ENCODE data around the gene CASP8AP2. TPM values are rescaled to one million over a fixed set of nuclear protein-coding genes. Genes with fewer than 3 reads are reported as not detected.

CASP8AP2 gene
- total and polyA plus RNA-seq, 2 donors (not counting 3 experiments of a cell fraction or from before 2014, with no cell fraction given): 4.7 to 22.0 TPM

- FAIRE-seq (peak; percentile 76), DNase-seq (ENCODE audit: low read depth, low spot score) (peak; percentile 60)
- no TSS peak for BruUV-seq (replicated peaks)
- Histone ChIP-seq H3K36me3 (ENCODE audit: control insufficient read depth in 2 of 2, extremely low read depth in 1 of 2, insufficient read depth in 2 of 2, low read length in 2 of 2) (no peaks in the 10 kb centered on the region), H2AFZ (ENCODE audit: low read depth, low read length) (peak overlapping the region; percentile 86), H3K9me3 (replicated peaks; ENCODE audit: control insufficient read depth, insufficient read depth, low read length) (no peaks in the 10 kb centered on the region), H3K9me1 (replicated peaks; ENCODE audit: control insufficient read depth, extremely low read depth, insufficient read depth, low read length) (no peaks in the 10 kb centered on the region), H3K27me3 (ENCODE audit: control insufficient read depth in 2 of 2, insufficient read depth in 2 of 2, low read length in 2 of 2) (no peaks in the 10 kb centered on the region), H3K4me1 (ENCODE audit: control insufficient read depth, extremely low read depth, insufficient read depth, low read length) (peaks cover 13% of the 10 kb centered on the region), H3K27ac (ENCODE audit: insufficient read depth, low read depth, low read length) (peak overlapping the region; percentile 11), H3K79me2 (ENCODE audit: control insufficient read depth, insufficient read depth, low read length) (peaks cover 52% of the 10 kb centered on the region), H3K9ac (replicated peaks; ENCODE audit: extremely low read depth, insufficient read depth, low read length) (peak overlapping the region; percentile 44), H4K20me1 (replicated peaks; ENCODE audit: control insufficient read depth, extremely low read depth, insufficient read depth, low read length) (no peaks in the 10 kb centered on the region), H3K4me3 (replicated peaks in 1 of 3; ENCODE audit: insufficient read depth in 1 of 3, low read depth in 1 of 3, low read length in 3 of 3) (peak overlapping the region; percentile 35 to 78 (median 67)), H3K4me2 (ENCODE audit: insufficient read depth, low read length) (peak overlapping the region; percentile 77)
- dilution Hi-C loops (cut with MboI; ENCODE audit: extremely low pct_ligation_motif_present, low sequenced_read_pairs) (no loop called here), intact Hi-C loops (cut with micrococcal nuclease) (loop anchor here (1.0 to 10.0 kb wide), 4 partner anchors 10 to 768 kb away; partner anchors contain the start of genes ANKRD6, CASP8AP2 and MAP3K7)
- POLR2A ChIA-PET: interaction anchor here (0.6 to 1.8 kb wide), 2 partner anchors 10 to 64 kb away, joined by 3 to 12 read pairs; partner anchors contain the start of gene CASP8AP2
- TF ChIP-seq GATA2 (IDR thresholded peaks at IDR 0.05; ENCODE audit: insufficient read depth, insufficient read length, low read depth, low read length) (no peak), POLR2A (IDR thresholded peaks at IDR 0.05; ENCODE audit: low read depth, low read length) (no peak), FOS (IDR thresholded peaks at IDR 0.05; ENCODE audit: borderline replicate concordance, insufficient read depth, low read length) (no peak), MYC (IDR thresholded peaks at IDR 0.05; ENCODE audit: low read depth, low read length) (no peak), MAX (IDR thresholded peaks at IDR 0.05; ENCODE audit: insufficient read depth, insufficient read length) (no peak), JUN (IDR thresholded peaks at IDR 0.05; ENCODE audit: borderline replicate concordance, insufficient read depth, insufficient read length, low read depth) (no peak), EZH2 (IDR thresholded peaks at IDR 0.05; ENCODE audit: borderline replicate concordance, low read depth, low read length, severe bottlenecking) (no peak), CTCF (IDR thresholded peaks at IDR 0.05; ENCODE audit: extremely low read depth in 1 of 2, insufficient read depth in 1 of 2, low read depth in 1 of 2, low read length in 2 of 2) (no peak), POLR2AphosphoS5 (IDR thresholded peaks at IDR 0.05; ENCODE audit: insufficient read depth, low read depth, low read length) (no peak)
- CTCF ChIA-PET: interaction anchor here (2.6 kb wide), 1 partner anchor 10 kb away, joined by 16 read pairs; the partner anchor contains the start of gene CASP8AP2
These were observed 10.7 kb upstream of the CASP8AP2 start for GRCh38 chr6:89818977-89819335.
